ENCODE measurements around the gene USP10.

GRCh38 chr16:84759906-84760305, 60.1 kb downstream of the USP10 start:
- no peak for TF ChIP-seq CTCF (conservative IDR thresholded peaks at IDR 0.05; ENCODE audit: low read length)
- no peak for TF ChIP-seq EZH2phosphoT487 (IDR thresholded peaks at IDR 0.05; ENCODE audit: borderline replicate concordance)

Measured in Loucy (cell line).